Loucy (cell line): ENCODE results near the gene MBP.

ENCODE experiments used
- H2AFZ ChIP-seq: fragments of 200-600 bp; sonication (generic); 2 replicates; pipeline ENCODE4 v1.6.0; 2016; ENCODE audit warnings: antibody characterized with exemption, mild to moderate bottlenecking, low read length, moderate library complexity
- H3F3A ChIP-seq: fragments of 200-600 bp; 2 replicates; pipeline ENCODE4 v1.6.0; 2016; ENCODE audit warnings: antibody characterized with exemption, low read depth, mild to moderate bottlenecking
- H3K27me3 ChIP-seq: fragments of 200-600 bp; sonication (generic); 2 replicates; pipeline ENCODE4 v1.6.1; 2014; ENCODE audit warnings: low read length, mild to moderate bottlenecking; ENCODE audit not compliant: insufficient read depth, poor library complexity, severe bottlenecking
- H3K36me3 ChIP-seq: fragments of 200-600 bp; sonication (generic); 2 replicates; pipeline ENCODE4 v1.6.1; 2016; ENCODE audit warnings: low read length; ENCODE audit not compliant: insufficient read depth
- H3K4me1 ChIP-seq: fragments of 200-600 bp; sonication (generic); 2 replicates; pipeline ENCODE4 v1.5.1; 2014; ENCODE audit warnings: low read length, mild to moderate bottlenecking; ENCODE audit not compliant: insufficient read depth, poor library complexity, severe bottlenecking
- H3K4me2 ChIP-seq: fragments of 200-600 bp; sonication (generic); 2 replicates; pipeline ENCODE4 v1.6.0; 2014; ENCODE audit warnings: antibody characterized with exemption, low read length, low read depth, mild to moderate bottlenecking; ENCODE audit not compliant: poor library complexity, severe bottlenecking
- H3K4me3 ChIP-seq: fragments of 200-600 bp; sonication (generic); 2 replicates; pipeline ENCODE4 v1.5.1; 2014; ENCODE audit warnings: low read length, mild to moderate bottlenecking, mixed read lengths; ENCODE audit not compliant: poor library complexity, severe bottlenecking
- H3K79me2 ChIP-seq: fragments of 200-600 bp; sonication (generic); 2 replicates; pipeline ENCODE4 v1.6.1; 2014; ENCODE audit warnings: low read length; ENCODE audit not compliant: insufficient read depth
- H3K9ac ChIP-seq: fragments of 200-600 bp; sonication (generic); 2 replicates; pipeline ENCODE4 v1.6.0; 2014; ENCODE audit warnings: mild to moderate bottlenecking, low read depth, low read length, moderate library complexity; ENCODE audit not compliant: poor library complexity, severe bottlenecking
- H3K9me2 ChIP-seq: fragments of 200-600 bp; sonication (generic); replicated peaks from 2 replicates; pipeline ENCODE4 v1.6.1; 2016; ENCODE audit warnings: low read depth, low read length, mixed read lengths
- H3K9me3 ChIP-seq: fragments of 200-600 bp; sonication (generic); 2 replicates; pipeline ENCODE4 v1.6.1; 2014; ENCODE audit warnings: mild to moderate bottlenecking, antibody characterized with exemption, low read length, low read depth; ENCODE audit not compliant: insufficient read depth
- H4K20me1 ChIP-seq: fragments of 200-600 bp; sonication (generic); 2 replicates; pipeline ENCODE4 v1.6.0; 2014; ENCODE audit warnings: antibody characterized with exemption, low read length, mild to moderate bottlenecking; ENCODE audit not compliant: insufficient read depth, poor library complexity, severe bottlenecking
- EZH2phosphoT487 ChIP-seq: fragments of 200-600 bp; IDR thresholded peaks from 2 replicates; pipeline ENCODE4 v1.6.1; 2018; ENCODE audit warnings: antibody characterized with exemption, mild to moderate bottlenecking, moderate library complexity, borderline replicate concordance
- TF ChIP-seq, protein P1 (sequence below): fragments of 200-600 bp; sonication (generic); conservative IDR thresholded peaks from 2 replicates; pipeline ENCODE4 v1.5.1; 2014; ENCODE audit warnings: mild to moderate bottlenecking, antibody characterized with exemption, low read length

Gene MBP

DNA sequence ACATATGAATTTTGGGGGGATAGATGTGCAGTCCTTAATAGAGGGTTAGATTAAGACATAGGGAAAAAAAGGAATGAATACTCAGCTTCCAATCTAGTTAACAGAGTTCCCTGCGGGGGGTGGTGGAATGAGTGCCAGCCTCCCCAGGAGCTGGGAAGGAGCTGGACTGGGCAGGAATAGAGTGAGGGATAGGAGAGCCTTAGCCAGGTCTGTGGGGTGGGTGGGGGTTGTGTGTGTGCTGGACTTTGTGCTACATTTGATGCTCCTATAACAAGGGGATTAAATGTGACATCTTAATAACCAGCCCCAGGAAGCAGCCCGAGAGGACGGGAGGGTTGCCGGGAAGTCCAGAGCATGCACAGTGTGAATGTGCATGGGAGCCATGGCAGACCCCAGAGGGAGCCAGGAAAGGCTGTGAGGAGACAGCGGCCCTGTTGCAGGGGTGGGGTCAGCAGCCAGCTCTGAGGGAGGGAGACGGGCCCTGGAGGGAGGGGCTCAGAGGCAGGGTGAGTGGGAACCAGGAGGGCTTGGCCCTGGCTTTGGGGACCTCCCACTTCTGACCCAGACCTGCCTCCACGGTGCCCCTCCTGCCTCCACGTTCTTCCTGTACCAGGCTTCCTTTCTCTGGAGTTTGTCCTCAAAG lies 3.6 kb upstream of the MBP start:
- Histone ChIP-seq H3K4me1 (peaks cover 69% of the 10 kb centered on the region), H3K27me3 (no peaks in the 10 kb centered on the region), H3K4me2 (no peak overlapping the region), H4K20me1 (no peaks in the 10 kb centered on the region), H2AFZ (no peak overlapping the region), H3K79me2 (peaks cover 11% of the 10 kb centered on the region; the same call in 1 of the 2 replicates), H3K9me3 (no peaks in the 10 kb centered on the region), H3F3A (no peaks in the 10 kb centered on the region), H3K4me3 (no peak overlapping the region), H3K9me2 (no peaks in the 10 kb centered on the region), H3K36me3 (no peaks in the 10 kb centered on the region), H3K9ac (peak overlapping the region; percentile 32)
- TF ChIP-seq, protein P1, sequence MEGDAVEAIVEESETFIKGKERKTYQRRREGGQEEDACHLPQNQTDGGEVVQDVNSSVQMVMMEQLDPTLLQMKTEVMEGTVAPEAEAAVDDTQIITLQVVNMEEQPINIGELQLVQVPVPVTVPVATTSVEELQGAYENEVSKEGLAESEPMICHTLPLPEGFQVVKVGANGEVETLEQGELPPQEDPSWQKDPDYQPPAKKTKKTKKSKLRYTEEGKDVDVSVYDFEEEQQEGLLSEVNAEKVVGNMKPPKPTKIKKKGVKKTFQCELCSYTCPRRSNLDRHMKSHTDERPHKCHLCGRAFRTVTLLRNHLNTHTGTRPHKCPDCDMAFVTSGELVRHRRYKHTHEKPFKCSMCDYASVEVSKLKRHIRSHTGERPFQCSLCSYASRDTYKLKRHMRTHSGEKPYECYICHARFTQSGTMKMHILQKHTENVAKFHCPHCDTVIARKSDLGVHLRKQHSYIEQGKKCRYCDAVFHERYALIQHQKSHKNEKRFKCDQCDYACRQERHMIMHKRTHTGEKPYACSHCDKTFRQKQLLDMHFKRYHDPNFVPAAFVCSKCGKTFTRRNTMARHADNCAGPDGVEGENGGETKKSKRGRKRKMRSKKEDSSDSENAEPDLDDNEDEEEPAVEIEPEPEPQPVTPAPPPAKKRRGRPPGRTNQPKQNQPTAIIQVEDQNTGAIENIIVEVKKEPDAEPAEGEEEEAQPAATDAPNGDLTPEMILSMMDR, result no peak
- no peak for TF ChIP-seq EZH2phosphoT487

DNA sequence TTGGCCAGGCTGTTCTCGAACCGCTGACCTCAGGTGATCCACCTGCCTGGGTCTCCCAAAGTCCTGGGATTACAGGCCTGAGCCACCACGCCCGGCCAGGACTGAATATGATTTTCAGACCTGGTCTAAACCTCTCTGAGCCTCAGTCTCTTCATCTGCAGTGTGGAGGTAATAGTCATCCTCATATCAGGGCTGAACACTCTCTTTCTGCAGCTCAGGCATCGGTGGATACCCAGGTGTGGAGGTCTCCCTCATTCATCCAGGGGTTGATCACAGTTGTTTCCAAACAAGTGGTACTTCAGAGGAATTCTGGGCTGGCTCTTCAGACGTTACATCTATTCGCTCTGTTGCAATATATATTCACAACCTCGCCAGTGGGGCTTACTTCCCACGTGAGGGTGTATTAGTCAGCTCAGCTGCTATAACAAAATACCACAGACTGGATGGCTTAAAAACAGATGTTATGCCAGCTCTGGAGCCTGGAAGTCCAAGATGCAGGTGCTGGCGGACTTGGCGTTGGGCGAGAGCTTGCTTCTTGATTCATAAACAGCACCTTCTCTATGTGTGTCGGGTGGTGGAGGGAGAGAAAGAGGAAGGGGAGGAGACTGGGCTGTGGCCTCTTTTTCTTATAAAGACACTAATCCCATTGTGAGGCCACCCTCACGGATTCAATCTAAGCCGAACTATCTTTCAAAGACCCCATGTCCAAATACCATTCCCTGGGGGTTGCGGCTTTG lies 2.9 kb upstream of the MBP start:
- H3K36me3 ChIP-seq, result no peaks in the 10 kb centered on the region
- H2AFZ ChIP-seq, result no peak overlapping the region
- H3K9me3 ChIP-seq, result no peaks in the 10 kb centered on the region
- TF ChIP-seq EZH2phosphoT487, result no peak
- TF ChIP-seq, protein P1, result no peak
- H3K9me2 ChIP-seq, result no peaks in the 10 kb centered on the region
- H4K20me1 ChIP-seq, result no peaks in the 10 kb centered on the region
- peaks cover 18% of the 10 kb centered on the region; the same call in 1 of the 2 replicates for H3K79me2 ChIP-seq
- H3K27me3 ChIP-seq, result no peaks in the 10 kb centered on the region
- no peaks in the 10 kb centered on the region for H3F3A ChIP-seq
- no peak overlapping the region for H3K4me3 ChIP-seq
- H3K4me2 ChIP-seq, result no peak overlapping the region
- peaks cover 69% of the 10 kb centered on the region for H3K4me1 ChIP-seq
- peak overlapping the region; percentile 72 for H3K9ac ChIP-seq

DNA sequence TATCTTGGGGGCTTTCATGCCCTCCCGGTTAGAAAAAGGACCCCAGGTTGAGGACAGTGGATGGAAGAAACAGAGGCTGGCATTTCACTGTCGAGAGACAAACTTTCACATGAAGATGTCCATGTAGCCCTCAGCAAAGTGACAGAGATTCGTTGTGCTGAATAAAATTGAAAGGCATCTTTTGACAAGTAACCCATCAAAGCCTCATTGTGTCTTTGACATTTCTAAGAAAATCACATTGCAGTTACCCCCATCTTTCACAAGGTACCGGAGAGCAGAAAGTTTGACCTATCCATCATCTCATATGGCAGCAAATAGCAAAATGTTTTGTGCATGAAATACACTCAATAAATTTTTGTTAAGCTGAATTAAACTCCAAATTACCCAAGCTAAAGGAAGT lies 2.0 kb upstream of the MBP start:
- H3K9me3 ChIP-seq, result no peaks in the 10 kb centered on the region
- H4K20me1 ChIP-seq, result no peaks in the 10 kb centered on the region
- H3K4me3 ChIP-seq, result no peak overlapping the region
- H3K36me3 ChIP-seq, result no peaks in the 10 kb centered on the region
- peak overlapping the region; percentile 46 for H3K4me2 ChIP-seq
- TF ChIP-seq, protein P1, result no peak
- no peak for TF ChIP-seq EZH2phosphoT487
- no peaks in the 10 kb centered on the region for H3K9me2 ChIP-seq
- peak overlapping the region; percentile 72 for H3K9ac ChIP-seq
- peaks cover 24% of the 10 kb centered on the region; the same call in 1 of the 2 replicates for H3K79me2 ChIP-seq
- H2AFZ ChIP-seq, result no peak overlapping the region
- no peaks in the 10 kb centered on the region for H3F3A ChIP-seq
- H3K27me3 ChIP-seq, result no peaks in the 10 kb centered on the region
- H3K4me1 ChIP-seq, result peaks cover 69% of the 10 kb centered on the region
